Fibroblast of the conjunctiva (primary cell): ENCODE data around the gene TF.
A peak's percentile ranks its signal among the peaks of the same experiment; 100 is the strongest.
"Not testable (repeated sequence)": the region's sequence is repeated elsewhere in the genome, so short reads cannot be mapped to it uniquely, and the experiment has no call there.

ENCODE experiments used
- DNase-seq: peaks from one replicate; pipeline ENCODE4 v3.0.0-alpha.2; 2010; ENCODE audit warnings: low read depth

The TF gene

DNA sequence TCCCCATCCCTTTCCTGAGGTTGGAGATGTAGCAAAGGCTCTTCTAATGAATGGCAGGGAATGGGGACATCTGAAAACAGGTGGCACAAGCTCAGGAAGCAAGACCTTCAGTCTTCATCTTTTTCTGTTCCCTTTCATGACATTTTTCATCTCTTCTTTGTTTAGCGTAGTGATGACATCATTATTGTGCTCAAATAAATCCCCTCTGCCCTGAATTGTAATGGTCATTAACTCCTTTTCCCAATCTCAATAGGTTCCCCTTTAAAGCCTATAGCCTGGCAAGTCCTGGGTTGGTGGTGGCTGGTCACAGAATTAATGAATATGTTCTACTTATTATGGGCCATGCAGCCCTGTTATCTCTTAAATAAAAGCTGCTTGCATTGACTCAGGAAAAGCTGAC, 21.4 kb downstream of the TF start:
- DNase-seq, result no peak

DNA sequence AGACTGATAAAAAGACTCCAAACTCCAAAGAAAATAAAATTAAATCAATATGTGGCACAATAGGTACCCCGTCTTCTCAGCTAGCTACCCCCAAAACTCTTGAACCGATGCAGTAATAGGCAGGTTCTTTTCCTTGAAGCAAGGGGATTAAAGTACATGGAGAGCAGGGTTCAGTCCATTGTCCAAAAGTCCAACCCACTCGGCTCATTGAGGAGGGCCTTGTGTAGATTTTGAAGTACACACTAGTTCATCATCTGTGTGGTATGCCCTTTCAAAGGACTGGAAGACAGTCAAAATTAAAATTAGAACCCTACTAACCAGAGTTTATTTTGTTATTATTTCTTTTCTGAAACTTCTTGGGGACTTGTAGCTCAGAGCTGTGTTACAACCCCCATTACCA, 23.3 kb downstream of the TF start:
- DNase-seq, result no peak

GRCh38 chr3:133773732-133774131, 27.5 kb downstream of the TF start:
- DNase-seq, result no peak

DNA sequence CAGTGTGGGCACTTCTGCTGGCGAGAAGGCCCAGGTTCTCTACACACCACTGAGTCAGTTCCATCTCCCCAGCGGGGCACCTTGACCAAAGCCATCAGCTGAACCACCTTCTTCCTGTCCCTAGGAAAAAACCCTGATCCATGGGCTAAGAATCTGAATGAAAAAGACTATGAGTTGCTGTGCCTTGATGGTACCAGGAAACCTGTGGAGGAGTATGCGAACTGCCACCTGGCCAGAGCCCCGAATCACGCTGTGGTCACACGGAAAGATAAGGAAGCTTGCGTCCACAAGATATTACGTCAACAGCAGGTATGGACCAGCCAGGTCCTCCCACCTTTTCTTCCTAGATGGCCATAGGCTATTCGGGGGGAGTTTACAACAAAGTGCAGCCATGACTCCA, 29.1 kb downstream of the TF start:
- DNase-seq, result no peak

- DNase-seq, result no peak
Measured at GRCh38 chr3:133775835-133776234, 29.6 kb downstream of the TF start.

- DNase-seq, result no peak
Measured at GRCh38 chr3:133776794-133777438, 30.7 kb downstream of the TF start.

DNA sequence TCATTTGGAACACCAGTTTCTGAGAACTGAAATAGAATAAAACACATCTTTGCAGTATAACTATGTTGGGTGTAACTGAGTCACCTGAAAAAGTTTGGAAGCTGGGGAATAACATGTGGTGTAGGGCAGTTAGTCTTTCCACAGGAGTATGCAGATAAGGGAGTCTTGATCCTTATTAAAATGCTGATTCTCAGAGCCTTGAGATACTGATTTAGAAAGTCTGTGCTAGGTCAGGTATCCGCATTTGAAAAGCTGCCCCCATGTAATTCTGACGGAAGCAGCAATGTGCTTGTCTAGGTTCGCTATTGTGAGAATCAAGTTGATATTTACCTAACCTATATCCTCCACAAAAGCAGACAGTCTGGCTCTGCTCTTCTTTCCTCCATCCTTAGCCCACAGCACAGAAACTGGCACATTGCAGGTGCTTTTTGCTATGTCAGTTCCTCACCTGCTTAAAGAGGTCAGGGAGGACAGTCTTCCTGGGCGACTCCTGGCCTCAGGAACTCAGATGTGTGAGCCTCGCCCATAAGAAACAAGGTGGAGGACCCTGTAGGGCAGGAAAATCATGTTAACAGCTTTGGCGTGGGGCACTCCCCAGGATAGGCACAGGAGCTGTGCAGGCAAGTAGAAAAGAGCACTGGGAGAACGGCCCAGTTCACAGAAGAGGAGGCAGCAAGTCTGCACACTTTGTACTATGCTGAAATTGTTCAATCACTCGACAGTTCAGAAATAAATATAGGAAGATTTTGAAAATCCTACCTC, 31.8 kb downstream of the TF start:
- DNase-seq, result no peak

DNA sequence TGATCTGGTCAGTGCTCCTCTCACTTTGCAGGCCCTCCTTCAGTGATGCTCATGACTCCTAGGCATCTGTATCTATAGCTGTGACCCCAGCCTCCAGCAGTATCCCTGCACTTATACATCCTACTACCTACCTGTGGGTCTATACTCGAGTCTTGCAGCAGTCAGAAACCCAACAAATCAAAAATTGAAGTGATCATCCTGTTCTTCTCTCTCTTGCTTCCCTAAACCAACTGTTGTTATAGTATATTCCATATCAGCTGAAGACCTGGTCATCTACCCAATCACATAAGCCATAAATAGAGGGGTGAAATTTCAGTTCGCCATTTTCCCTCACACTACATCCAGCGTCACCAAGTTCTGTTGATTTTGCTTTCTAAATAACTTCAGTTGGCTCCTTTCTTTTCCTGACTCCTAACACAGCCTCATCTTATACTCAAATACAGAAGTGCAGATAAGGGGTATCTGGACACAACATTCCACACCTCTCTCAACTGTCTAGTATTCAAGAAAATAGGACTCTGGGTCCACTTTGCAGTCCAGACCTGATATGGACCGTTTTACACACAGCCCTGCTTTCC, 33.5 kb downstream of the TF start:
- DNase-seq, result no peak

GRCh38 chr3:133780756-133781155, 34.6 kb downstream of the TF start:
- DNase-seq, result not testable (repeated sequence)

DNA sequence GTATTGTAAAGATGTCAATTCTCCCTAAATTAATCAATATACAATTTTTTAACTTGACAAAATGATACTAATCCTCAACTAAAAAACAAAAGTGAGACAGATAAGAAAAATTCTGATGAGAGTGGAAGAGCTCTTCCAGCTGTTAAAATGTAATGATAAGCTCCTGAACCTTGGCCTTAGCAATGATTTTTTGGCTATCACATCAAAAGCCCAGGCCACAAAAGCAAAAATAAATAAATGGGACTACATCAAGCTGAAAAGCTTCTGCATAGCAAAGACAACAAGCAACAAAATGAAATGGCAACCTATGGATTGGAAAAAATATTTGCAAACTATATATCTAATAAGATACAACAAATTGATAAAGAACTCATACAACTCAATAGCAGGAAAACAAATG, 35.4 kb downstream of the TF start:
- no peak for DNase-seq

GRCh38 chr3:133782454-133782853, 36.3 kb downstream of the TF start:
- no peak for DNase-seq

- no peak for DNase-seq
Measured at GRCh38 chr3:133783762-133784161, 37.6 kb downstream of the TF start.

DNA sequence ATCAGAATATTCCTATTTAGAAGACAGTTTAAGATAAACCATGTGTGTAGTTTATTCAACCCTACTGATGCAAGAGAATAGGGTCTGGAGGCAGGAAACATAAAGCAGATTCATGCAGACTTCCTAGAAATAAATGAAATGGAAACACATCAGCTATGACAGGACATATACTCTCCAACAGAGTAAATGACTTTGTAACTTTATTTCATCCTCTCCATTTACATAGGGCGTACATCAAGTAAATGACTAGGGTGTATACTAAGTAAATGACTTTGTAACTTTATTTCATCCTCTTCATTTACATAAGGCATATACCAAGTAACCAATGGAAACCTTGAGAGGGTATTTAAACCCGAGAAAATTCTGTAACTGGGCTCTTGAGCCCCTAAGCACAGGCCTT, 41.8 kb downstream of the TF start:
- DNase-seq, result no peak

DNA sequence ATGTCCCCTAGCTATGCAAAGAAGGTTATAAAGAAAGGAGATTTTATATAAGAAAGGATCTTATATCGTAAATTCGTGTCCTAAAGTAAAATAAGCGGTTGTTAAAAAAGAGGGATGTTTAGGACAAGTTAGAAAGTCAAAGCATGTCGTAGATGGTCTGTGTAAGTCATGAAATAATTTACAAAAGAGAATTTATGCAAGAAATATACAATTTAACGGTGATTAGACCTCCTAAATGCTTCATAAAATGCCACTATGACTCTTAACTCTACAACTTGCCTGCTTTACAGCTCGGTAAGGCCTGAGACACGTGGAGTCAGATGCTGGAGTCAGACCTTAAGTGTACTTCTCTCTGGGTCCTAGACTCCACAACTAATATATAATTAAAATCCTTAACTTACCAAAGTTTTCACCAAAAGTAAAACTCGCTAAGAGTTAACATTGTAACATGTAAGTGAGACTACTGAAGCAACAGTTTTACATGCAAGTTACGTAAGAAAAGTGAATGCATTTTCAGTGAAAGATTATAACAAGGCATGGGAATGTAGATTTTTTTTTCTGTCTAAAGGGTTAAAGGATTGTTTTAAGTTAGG, 46.1 kb downstream of the TF start:
- no peak for DNase-seq

GRCh38 chr3:133797396-133798105, 51.4 kb downstream of the TF start:
- DNase-seq, result no peak

DNA sequence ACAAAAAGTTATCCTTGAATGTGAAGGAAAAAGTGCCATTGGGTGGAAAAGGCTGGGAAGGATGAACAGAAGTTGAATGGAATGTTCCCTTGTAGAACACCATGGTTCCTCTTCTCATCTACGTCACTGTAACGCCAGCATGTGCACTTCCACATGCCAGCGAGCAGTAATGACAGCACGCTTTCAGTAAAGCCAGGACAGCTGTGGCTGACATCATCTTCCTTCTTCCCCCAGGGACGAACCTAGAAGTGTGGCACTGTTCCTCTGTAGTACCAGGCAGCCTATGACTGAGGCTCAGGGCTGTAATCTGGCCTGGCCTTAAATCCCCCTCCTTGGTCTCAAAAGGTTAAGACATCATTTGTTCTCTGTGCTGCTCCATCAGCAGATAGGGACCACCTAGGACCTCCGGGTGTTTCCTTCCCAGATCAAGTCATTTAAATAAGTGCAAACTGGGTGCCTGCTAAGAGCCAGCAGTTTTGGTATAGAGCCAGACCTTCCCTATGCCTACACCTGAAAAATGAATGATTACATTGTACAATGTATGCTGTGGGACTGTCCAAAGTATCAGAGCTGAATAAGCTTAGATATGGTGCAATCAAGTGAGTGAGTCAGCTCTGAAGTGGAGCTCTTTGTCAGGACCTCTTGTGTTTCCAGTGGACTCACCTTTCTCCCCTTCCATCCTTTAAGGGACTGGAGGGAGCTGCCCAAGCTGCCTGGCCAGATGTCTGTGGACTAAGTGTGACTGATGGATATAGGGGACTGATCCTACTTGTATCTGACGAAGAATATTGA, 53.8 kb downstream of the TF start:
- DNase-seq, result no peak

DNA sequence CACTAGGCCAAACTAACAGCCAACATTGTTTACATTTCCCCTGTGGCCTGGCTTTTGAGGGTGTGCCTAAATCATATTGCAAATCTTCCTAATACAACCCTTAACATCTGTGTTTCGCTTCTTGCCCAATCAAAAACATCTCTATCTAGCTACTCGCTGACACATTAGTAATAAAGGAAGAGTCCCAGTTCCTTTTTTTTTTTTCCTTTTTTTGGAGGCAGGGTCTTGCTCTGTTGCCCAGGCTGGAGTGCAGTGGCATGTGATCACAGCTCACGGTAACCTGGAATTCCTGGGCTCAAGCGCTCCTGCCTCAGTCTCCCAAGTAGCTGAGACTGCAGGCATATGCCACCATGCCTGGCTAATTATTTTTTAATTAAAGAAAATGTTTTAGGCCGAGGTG, 57.3 kb downstream of the TF start:
- no peak for DNase-seq

DNA sequence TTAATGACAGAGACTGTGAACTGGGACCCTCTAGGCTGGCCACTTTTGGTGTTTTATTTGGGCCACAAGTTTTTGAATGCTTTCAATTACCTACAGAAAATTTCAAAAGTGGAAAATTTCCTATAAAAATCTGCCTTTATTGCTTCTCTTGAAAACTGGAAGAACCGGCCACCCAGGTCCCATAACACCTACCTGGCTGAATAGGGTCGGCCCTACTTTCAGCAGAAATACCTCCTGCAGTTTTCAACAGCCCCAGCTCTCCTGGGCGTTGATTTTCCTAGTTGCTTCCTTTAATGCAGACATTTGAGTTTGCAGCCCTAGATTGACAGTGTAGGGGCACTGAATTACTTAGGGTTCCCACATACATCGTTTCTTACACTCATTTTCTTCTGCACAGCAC, 58.7 kb downstream of the TF start:
- DNase-seq, result no peak

DNA sequence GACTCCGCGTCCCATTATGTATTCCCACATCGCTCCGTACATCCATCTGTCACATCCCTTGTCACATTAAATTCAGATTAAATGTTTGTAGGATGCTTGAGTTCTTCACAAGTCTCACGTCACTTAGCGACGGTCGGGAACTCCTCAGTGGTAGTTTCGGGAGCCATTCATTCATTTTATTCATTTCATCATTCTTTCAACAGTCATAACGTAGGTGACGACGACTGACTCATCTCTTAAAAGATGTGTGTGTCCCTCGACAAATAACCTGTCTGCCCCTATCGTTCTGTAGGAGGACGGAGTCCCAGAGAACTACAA, 59.1 kb downstream of the TF start:
- DNase-seq, result no peak

DNA sequence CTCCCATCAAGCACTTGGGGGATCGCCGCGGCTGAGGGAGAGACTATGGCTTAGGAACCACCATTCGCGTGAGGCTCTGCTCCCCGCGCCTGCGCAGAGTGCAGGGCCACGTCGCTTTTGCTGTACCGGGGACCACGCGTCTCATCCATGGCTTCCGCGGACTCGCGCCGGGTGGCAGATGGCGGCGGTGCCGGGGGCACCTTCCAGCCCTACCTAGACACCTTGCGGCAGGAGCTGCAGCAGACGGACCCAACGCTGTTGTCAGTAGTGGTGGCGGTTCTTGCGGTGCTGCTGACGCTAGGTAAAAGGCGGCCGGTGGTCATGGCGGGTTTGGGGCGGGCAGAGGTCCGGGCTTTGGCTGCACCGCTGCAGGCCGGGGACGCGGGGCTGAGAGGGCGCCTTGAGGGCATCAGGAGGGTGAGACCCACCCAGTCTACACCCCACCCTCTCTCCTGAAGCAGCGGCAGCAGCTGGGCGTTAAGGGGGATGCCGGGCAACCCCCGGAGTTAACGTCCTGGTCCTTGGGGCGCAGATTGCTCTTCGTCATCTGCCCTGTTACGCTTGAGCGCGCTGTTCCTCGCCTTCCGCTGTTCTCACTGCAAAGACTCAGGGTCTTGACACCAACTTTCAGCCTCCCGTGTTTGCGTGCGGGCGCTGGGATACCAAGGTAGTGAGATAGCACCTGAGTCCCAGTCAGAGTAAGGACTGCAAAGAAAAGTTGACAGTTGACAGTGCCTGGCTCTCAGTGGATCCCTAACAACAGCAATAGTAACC, 59.7 kb downstream of the TF start, which contains the start of gene SRPRB:
Gene SRPRB (plus strand): TSS at position 114 of the 774 bp plus-strand sequence. CDS start 34 bp downstream, at position 148.
- DNase-seq, result peak; percentile 88

- no peak for DNase-seq
Measured at GRCh38 chr3:133812872-133813271, 66.7 kb downstream of the TF start.
